ENCODE results near the gene MRPL34.
"Not testable (repeated sequence)": the region's sequence is repeated elsewhere in the genome, so short reads cannot be mapped to it uniquely, and the experiment has no call there.

The MRPL34 gene

GRCh38 chr19:17305517-17306284, at the start of gene MRPL34:
TSS of gene MRPL34 (plus strand) at chr19:17305872. CDS start at chr19:17305893, 21 bp downstream.
- peak; percentile 33 for FAIRE-seq

GRCh38 chr19:17256130-17256529, 49.5 kb upstream of the MRPL34 start:
- no peak for FAIRE-seq

DNA sequence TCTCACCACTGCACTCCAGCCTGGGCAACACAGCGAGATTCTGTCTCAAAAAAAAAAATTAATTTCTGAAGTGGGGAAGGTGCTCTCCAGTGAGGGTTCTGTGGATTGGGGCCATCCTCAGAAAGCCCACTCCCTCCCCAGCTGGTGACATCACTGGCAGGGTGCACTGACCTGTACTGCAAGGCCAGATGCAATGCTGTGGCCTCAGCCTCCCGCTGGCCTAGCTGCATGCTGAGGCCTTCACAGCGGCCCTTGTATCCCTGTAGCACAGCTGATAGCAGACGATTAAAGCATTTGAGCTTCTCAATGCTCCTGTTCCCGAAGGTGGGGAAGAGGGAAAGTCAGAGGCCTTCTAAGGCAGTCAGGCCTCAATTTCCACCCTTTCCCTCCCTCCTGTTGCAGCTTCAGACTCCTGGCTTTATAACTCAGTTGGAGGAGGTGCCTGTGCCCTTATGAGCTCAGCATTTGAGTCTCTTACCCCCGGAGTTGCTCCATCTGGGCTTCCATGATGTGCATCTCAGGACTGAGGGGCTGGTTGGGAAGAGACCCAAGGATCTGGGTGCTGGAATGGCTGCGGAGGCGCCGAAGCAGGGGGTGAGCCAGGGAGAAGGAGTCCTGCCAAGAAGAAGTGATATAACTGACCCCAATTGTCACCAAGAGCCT, 46.4 kb upstream of the MRPL34 start:
- no peak for FAIRE-seq

GRCh38 chr19:17259934-17260333, 45.7 kb upstream of the MRPL34 start:
- FAIRE-seq, result no peak

- FAIRE-seq, result no peak
Observed at GRCh38 chr19:17260842-17261325, 44.8 kb upstream of the MRPL34 start.

- FAIRE-seq, result no peak
Observed at GRCh38 chr19:17262557-17262956, 43.1 kb upstream of the MRPL34 start.

DNA sequence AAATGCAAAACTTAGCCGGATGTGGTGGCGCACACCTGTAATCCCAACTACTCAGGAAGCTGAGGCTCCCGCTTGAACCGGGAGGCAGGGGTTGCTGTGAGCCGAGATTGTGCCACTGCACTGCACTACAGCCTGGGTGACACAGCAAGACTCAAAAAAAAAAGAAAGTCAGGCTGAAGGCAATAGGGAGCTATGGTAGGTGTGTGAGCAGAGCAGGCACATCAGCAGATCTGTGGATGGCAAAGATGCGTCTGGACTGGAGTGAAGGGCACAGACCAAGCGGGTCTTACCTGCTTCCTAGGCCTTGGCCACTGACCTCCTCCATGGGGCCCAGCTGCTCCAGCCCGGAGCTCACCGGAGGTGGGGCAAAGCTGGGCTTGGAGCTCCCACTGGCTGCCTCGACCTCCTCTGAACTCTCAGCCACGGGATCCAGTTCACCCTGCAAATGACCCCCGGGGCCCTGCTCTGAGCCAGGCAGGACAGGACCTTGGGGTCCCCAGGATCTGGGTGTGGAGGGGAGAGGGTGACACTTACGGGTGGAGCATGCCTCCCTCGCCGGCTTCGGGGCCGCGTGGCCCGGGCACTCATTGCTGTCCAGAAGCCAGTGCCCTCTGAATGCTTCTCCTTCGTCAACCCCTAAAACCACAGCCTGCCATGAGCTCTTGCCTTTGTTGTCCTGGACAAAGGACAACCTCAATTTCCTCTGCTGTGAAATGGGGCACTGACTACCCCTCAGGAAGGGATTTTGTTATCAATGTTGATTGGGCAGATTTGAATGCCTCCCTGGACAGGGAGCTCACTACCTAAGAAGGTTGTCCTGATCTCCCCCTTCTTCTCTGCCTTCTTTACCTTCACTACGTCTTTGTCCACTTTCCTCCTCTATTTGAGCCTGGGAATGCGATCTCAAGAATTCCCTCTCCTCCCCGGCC, 41.7 kb upstream of the MRPL34 start:
- FAIRE-seq, result no peak

- FAIRE-seq, result no peak
Observed at GRCh38 chr19:17264641-17264979, 41.1 kb upstream of the MRPL34 start, which contains the start of gene USHBP1. TSS of gene USHBP1 (minus strand) at chr19:17264745. CDS start at chr19:17264299, 446 bp downstream.

DNA sequence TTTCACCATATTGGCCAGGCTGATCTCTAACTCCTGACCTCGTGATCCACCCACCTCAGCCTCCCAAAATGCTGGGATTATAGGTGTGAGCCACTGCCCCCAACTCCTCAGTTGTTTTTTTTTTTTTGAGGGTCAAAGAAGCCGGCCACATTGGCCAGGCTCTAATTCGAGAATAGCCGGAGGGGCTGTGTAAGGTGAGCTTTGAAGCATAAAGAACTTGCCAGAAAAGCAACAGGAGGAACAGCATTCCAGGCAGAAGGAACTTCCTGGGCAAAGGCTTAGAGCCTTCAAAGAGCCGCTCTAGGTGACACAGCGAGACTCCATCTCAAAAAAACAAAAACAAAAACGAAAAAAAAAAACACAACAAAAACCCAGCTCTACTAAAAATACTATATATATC, 39.6 kb upstream of the MRPL34 start:
- FAIRE-seq, result no peak

DNA sequence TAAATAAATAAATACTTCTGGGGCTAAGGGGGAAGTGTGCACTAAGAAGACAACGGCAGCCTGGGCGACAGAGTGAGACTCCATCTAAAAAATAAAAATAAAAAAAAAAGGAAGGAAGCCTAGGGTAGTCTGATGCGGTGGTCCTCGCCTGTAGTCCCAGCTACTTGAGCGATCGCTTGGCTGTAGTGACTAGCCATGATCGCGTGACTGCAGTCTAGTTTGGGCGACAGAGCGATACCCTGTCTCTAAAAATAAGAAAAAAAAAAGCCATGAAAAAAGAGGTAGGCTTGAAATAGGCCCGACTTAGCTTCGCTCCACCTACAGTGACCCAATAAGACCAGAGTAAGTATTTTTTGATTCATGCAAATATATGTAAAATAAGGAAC, 39.1 kb upstream of the MRPL34 start:
- FAIRE-seq, result no peak

- peak; percentile 97 for FAIRE-seq
Observed at GRCh38 chr19:17266975-17267788, 38.5 kb upstream of the MRPL34 start, which contains the start of gene BABAM1. TSS of gene BABAM1 (plus strand) at chr19:17267443. CDS start at chr19:17268807, 1,364 bp downstream.

DNA sequence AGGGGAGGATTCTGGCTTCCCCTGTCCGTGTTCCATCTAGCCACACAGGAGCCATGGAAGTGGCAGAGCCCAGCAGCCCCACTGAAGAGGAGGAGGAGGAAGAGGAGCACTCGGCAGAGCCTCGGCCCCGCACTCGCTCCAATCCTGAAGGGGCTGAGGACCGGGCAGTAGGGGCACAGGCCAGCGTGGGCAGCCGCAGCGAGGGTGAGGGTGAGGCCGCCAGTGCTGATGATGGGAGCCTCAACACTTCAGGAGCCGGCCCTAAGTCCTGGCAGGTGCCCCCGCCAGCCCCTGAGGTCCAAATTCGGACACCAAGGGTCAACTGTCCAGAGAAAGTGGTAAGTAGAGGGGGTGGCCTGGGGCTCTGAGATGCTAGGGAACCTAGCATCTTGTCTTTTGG, 36.9 kb upstream of the MRPL34 start:
- no peak for FAIRE-seq

GRCh38 chr19:17274892-17275291, 30.8 kb upstream of the MRPL34 start:
- not testable (repeated sequence) for FAIRE-seq

DNA sequence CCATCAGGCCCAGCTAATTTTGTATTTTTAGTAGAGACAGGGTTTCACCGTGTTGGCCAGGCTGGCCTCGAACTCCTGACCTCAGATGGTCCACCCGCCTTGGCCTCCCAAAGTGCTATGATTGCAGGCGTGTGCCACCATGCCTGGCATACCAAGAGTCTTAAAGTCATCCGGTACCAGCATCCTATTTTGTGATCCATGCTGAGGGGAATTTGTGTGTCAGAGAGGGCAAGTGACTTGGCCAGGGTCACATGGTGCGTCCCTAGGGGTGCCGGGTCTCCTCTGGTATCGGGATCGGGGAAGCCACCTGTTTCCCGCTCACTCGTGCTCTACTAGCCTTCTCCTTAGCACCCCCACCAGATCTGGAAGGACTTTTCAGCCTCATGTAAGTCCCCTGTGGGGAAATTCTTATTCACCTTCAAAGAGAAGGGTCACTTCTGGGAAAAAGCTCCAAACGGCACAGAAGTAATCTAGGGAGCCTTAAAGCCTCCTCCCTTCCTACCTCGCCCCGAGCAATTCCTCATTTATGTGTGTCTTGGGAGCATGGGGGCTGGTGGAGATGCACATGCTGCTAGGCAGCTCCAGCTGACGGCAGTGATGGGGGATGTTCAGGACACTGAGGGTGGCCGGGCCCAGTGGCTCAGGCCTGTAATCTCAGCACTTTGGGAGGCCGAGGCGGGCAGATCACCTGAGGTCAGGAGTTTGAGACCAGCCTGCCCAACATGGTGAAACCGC, 30.1 kb upstream of the MRPL34 start:
- no peak for FAIRE-seq

DNA sequence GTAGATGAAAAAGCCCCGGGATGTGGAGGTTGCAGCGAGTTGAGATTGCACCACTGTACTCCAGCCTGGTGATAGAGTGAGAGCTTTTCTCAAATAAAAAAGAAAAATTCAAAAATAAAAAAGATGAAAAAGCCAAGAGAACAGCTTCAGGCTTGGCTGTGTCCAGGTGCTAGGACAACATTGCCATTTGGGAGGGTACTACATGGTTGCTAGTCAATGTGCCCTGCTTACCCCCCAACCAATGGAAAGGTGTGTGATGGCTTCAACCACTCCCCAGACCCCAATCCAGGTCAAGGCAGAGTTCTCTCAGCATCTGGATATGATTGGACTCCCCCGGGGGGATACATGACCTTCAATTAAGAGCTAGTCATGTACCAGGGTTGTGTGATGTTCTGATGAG, 26.2 kb upstream of the MRPL34 start:
- no peak for FAIRE-seq

DNA sequence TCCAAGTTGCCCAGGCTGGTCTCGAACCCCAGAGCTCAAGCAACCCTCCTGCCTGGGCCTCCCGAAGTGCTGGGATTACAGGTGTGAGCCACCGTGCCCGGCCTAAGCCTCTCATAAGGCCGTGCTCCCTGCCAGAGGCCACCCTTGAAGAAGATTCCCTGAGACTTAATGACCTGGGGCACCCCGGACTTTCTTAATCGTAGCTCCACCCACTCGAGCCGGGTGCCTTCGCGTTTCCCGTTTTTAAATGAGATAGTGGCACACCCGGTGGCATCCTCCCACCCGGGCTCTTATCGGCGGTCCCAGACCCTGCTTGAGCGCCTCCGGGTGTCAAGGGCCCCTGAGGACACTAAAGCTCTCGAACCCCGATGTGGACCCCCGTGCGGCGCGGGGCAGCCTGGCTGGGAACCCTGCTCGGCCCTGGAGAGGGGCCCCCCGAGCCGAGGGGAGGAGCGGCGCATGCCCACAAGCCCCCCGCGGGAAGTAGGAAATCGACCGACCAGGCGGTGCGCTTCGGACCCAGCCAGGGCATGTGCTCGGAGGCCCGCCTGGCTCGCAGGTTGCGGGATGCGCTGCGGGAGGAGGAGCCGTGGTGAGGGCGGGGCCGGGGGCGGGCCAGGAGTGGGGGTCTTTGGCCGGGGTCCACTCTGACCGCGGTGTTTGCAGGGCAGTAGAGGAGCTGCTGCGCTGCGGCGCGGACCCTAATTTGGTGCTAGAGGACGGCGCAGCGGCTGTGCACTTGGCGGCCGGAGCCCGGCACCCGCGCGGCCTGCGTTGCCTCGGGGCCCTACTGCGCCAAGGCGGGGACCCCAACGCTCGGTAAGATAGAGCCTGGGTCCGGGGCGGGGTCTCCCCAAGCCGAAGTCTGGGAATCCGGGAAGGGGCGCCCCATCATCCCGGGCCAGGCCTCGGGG, 24.0 kb upstream of the MRPL34 start, which contains the start of gene ANKLE1:
ANKLE1 (plus strand) TSS at position 511 of the 914 bp plus-strand sequence; CDS start at position 531, 20 bp downstream.
- FAIRE-seq, result no peak

DNA sequence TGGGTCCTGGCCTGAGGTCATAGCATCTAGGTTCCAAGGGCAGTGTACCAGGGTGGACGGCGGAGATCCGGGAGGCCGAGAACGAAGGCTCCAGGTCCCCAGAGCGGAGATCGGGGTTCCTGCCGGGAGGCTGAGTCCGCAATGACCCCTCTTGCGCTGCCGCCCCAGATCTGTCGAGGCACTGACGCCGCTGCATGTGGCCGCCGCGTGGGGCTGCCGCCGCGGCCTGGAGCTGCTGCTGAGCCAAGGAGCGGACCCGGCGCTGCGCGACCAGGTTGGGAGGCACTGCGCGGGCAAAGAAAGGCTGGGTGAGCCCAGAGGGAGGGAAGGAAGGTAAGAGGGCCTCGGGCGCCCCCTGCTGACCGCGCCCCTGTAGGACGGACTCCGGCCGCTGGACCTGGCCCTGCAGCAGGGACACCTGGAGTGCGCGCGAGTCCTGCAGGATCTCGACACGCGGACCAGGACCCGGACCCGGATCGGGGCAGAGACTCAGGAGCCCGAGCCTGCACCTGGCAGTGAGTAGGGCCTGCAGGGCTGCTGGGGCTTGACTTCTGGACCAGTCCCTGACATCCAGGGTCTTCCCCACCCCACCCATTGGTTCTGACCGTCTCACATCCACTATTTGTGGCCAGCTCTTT, 23.1 kb upstream of the MRPL34 start:
- no peak for FAIRE-seq

DNA sequence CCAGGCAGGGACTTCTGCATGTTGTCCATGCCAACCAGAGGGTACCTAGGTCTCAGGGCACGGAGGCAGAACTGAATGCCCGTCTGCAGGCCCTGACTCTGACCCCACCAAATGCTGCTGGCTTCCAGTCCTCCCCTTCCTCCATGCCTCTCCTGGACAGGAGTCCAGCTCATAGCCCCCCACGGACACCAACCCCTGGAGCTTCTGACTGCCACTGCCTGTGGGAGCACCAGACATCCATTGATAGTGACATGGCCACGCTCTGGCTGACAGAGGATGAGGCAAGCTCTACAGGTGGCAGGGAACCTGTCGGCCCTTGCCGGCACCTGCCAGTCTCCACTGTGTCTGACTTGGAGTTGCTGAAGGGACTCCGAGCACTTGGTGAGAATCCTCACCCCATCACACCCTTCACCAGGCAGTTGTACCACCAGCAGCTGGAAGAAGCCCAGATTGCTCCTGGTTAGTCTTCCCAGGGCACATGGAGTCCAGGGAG, 22.1 kb upstream of the MRPL34 start:
- FAIRE-seq, result no peak

GRCh38 chr19:17285415-17286135, 20.1 kb upstream of the MRPL34 start:
- no peak for FAIRE-seq

Measured in colon (tissue), 2 donors.